ENCODE measurements around the gene APEH.

APEH gene

DNA sequence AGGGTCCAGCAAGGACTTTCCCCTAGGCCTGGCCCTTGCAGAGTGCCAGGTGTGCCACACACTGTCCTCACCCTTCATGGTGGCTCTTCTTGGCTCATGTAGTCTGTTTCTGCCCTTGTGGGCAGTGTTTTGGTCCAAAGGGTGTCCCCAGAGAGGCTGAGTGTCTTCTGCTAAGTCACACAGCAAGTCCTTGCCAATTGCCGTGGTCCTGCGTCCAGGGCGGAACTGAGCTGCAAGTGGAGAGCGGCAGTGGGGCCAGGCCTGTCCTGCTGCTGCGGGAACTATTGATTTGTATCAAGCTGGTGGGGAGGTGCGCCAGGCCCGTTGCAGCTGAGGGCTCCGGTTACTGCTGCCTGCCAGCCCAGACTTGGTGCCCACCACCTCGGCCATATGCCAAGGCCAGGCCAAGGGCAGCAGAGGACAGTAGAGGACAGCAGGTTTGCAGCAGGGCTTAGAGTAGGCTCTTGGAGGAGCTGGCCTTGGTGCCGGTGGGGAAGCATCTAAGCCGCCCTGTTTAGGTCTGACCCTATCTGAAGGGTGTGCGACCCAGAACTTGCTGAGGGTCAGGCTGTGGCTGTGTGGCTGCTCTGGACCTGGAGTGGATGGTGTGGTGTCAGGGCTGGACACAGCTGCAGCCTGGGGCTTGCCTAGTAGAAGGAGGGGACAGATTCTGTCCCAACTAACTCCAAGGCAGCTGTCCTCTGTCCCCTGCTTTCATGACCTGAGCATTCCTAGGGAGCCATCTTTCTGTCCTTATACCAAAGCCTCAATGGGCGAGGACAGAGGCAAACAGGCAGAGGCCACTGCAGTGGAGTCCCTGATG is 40.8 kb downstream of the APEH start:
- DNase-seq (ENCODE audit: low spot score): peak; percentile 41

DNA sequence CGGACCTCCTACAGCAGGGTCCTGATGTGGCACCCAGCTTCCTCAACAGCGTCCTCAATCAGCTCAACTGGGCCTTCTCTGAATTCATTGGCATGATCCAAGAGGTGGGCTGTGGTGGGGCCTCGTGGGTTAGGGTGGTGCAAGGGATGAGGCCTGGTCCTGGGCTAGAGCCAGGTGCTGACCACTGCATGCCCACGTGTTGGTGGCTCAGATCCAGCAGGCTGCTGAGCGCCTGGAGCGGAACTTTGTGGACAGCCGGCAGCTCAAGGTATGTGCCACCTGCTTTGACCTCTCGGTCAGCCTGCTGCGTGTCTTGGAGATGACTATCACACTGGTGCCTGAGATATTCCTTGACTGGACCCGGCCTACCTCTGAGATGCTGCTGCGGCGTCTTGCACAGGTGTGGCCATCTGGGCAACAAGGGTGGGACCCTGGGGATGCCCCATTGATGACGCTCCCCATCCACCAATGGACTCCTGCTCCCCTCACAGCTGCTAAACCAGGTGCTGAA is 41.5 kb downstream of the APEH start:
- peak; percentile 55 for DNase-seq (ENCODE audit: low spot score)

DNA sequence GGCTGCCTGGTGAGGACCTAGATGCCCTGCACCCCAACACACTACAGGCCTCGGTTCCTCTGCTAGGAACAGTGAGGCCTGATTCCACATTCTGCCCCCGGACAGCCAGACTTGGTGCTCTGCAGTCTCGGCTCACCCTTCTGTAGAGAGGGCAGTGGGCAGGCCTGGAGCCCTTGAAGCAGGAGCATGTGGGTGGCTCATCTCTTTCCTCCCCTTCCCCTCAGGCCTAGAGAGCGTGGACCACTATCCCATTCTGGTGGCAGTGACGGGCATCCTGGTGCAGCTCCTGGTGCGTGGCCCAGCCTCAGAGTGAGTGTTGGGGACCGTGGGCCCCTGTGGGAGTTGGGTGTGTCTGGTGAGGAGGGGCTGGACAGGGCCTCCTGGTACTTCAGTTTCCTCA is 42.0 kb downstream of the APEH start:
- DNase-seq (ENCODE audit: low spot score): no peak

DNA sequence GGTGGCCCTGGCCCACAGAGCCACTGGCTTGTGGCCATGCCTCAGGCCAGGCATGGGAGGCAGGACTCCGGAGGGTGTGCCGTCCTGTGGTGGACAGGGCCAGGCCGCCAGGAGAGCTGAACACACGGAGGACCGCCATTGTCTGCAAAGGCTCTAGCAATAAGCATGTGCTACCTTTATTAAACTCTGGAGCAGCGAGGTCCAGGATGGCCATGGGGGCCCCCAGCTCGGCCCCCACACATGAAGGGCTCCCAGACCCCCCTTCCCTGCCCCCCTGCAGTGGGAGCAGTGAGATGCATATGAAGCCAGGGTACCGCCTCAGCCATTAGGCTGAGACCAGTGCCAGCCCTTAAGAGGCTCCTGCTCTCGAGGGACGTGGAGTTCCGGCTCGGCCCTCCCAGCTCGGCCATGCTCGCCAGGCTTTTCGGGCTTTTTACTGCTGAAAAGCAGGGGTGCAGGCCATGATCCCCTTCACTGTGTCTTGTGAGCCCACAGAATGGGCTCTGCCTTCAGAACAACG is 42.6 kb downstream of the APEH start:
- peak; percentile 63 for DNase-seq (ENCODE audit: low spot score)

DNA sequence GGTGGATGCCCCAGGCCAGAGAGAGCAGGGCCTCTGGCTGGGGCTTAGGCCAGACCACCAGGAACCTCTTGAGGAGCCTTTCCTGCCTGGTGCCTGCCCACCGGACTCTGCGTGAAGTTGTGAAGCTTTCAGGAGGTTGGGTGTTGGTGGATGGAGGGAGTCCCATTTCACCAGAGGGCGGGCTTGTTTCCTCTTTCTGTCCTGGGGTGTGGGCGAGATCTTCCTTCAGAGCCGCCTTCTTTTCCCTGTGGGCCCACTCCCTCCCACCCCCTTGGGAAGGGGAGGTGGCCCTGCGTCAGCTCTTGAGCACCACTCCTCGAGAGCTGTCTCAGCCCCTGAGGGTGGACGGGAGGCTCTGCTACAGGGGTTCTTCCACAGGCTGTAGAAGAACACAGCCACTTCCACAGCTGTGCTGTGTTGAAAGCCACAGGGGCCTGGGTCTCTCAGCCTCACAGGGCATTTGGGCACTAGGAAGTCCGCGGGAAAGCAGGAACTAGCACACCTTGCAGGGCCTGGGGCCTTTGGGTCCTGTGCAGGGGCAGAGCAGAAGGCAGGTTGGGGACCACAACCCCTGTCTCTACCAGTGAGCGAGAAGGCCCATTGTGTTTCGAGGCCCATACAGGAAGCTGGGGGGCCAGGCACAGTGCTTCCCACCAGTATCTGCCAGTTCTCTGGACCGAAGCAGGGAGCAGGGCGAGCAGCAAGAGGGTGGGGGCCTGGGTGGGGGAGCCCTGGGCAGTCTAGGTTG is 43.2 kb downstream of the APEH start:
- DNase-seq (ENCODE audit: low spot score): peak; percentile 63

- peak; percentile 71 for DNase-seq (ENCODE audit: low spot score)
Observed at GRCh38 chr3:49717959-49718857, 44.1 kb downstream of the APEH start.

GRCh38 chr3:49718858-49719213 is 44.7 kb downstream of the APEH start:
- no peak for DNase-seq (ENCODE audit: low spot score)

- DNase-seq (ENCODE audit: low spot score): peak; percentile 94
Observed at GRCh38 chr3:49719214-49719884, 45.2 kb downstream of the APEH start, which contains the start of gene AMIGO3. Gene AMIGO3 (minus strand): TSS chr3:49719684. CDS start chr3:49719465, 219 bp downstream.

GRCh38 chr3:49720855-49721595 is 46.9 kb downstream of the APEH start:
- DNase-seq (ENCODE audit: low spot score): peak; percentile 64

DNA sequence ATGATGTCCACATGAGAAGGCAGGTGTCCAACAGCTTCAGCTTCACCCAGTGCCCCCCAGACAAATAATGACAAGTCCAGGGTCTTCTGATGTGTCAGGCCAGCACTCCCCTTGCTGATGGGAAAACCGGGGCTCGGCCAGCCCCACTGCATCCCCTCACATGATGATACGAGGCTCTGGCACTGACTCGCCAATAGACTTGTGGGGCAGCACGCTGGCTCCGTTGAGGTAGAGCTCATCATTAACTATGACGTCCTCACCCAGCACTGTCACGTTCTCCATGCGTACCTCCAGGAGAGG is 47.4 kb downstream of the APEH start:
- peak; percentile 57 for DNase-seq (ENCODE audit: low spot score)

DNA sequence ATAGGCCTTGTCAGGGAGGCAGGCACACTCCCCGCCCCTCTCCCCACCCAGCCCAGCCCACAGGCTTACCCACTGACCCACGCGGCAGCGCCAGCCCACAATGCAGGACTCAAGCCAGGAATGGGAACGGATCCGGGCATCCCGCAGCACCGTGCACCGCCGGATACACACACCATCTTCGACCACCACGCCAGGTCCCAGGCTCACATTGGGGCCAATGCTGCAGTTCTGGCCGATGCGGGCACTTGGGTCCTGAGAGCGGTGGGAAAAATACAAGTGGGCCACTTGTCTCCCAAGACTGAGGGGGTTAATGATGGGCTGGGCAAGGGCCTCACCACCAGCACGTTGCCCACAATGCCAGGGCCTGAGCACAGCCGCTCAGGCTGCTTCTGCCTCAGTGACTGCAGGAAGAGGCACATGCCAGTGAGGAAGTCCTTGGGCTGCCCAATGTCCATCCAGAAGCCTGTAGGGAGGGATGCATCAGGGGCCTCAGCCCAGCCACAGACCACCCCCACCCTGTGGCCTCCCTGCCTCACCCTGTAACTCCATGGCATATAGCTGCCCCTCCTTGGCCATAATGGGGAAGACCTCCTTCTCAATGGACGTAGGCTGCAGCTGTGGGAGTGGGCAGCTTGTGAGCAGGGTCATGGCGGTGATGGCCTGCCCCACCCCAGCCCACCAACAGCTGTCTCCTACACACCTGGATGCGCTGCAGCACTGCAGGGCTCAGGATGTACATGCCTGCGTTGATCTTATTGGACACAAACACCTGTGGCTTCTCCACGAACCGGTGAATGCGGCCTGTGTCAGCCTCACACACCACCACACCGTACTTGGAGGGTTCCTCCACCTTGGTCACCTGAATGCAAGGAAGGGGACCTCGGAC is 48.0 kb downstream of the APEH start:
- peak; percentile 61 for DNase-seq (ENCODE audit: low spot score)

DNA sequence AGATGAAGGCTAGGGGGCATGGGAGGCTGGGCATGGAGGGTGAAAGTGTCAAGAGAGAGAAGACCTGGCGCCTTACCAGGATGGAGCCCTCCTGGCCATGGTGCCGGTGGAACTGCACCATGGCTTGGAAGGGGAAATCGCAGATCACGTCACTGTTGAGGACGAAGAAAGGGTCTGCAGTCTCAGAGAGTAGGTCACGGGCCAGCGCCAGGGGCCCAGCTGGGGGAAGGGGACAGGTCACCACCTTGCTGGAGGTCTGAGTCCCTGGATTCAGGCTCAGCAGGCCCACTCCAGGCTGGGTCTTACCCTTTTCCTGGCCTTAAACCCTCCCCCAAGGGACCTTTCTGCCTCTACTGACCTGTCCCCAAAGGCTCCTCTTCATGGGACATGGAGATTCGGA is 48.7 kb downstream of the APEH start:
- no peak for DNase-seq (ENCODE audit: low spot score)

DNA sequence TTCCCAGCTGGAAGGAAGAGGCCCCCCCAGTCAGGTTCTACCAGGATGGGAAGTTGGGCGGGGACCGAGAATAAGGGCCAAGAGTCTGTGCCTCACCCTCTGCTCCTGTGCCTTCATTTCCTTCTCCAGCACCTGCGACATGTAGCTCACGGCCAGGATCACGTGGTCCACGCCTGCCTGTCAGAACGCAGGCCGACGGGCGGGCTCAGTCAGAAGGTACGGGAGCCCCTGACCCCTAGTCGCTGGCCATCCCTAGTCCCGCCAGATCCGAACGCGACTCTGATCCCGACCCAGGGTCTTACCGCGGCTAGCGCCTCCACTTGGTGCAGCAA is 49.1 kb downstream of the APEH start:
- DNase-seq (ENCODE audit: low spot score): peak; percentile 68

GRCh38 chr3:49723628-49724551 is 49.7 kb downstream of the APEH start, which contains the start of gene GMPPB:
Gene GMPPB (minus strand): TSS chr3:49723951. CDS start chr3:49723726, 225 bp downstream.
- DNase-seq (ENCODE audit: low spot score): peak; percentile 98

GRCh38 chr3:49724586-49724985 is 50.4 kb downstream of the APEH start:
- DNase-seq (ENCODE audit: low spot score): peak; percentile 64

DNA sequence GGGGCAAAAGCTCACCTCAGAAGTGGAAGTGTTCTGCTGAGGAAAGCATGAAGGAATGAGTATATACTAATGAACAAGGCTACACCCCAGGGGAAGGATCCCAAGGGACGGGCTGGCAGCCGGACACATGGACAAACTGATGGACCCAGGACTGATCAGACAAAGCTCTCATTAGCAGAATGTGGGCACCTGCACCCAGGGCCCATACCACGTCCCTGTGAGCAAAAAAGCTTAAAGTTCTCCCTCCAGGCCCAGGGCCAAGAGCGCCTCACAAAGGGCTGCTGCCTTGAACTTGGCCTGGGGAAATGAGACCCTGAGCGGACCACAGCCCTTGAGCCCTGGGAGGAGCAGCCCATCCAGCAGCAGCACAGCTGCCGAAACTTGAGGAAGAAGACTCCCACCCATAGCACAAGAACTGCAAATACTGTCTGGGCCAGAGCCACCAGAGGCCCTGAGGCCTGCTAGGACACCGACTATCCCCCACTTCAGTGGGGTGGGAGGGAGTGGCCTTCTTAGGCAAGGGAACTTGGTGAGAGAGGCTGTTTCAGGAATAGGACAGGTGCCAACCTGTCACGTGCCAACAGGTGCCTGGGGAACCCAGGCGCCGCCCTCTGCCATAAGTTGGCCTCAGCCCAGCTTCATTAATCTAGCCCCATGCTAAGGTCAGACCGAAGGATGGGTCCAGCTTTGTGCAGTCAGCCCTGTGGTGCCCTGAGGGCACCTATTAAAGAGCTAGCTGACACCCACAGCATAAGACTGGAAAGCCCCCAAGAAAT is 51.9 kb downstream of the APEH start:
- peak; percentile 41 for DNase-seq (ENCODE audit: low spot score)

DNA sequence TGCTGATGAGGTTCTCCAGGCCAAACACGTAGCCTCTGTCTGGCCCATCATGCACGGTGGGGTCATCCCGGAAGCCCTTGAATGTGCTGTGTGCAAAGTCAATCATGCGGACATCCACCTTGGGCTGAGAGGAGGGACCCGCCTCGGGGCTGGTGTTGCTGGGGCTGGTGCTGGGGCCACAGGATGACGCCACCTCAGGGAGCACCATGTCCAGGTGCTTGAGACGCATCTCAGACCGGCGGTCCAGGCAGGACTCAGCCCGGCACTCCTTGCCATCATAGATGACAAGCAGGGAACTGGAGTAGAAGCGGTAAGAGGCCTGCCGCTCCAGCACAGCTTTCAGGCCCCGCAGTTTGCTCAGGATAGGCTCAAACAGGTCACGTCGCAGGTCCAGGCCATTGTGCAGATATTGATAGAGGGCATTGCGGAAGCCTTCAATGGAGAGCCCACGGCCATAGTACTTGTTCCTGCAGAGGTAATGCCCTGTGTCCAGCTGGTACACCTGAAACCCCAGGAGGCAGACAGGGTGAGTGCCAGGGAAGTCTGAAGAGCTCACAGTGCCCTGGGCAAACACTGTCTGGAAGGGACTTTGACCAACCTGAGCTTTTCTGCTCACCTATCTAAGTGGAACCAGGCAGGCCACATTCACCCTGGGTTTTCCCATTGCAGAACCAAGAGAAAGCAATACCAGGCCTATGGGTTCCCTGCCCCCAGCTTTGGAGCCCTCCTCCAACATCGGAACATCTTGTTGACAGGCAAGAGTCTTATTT is 53.2 kb downstream of the APEH start:
- DNase-seq (ENCODE audit: low spot score): peak; percentile 44

Data from left forelimb (tissue), 1 donor.